ENCODE measurements around the gene HTD2. TPM values are rescaled to one million over a fixed set of nuclear protein-coding genes. Genes with fewer than 3 reads are reported as not detected.

Gene HTD2
- polyA plus RNA-seq, 1 of the 3 experiments (the other 2 are of a cell fraction): 3.0 TPM

GRCh38 chr3:58358092-58358491, 51.8 kb downstream of the HTD2 start:
- peaks cover 0 to 3% of the 10 kb centered on the region in 2 experiments; a peak in 1 of 4 replicates for H3K4me1 ChIP-seq (ENCODE audit: control insufficient read depth in 1 of 2, insufficient read depth in 2 of 2, low read depth in 1 of 2, low read length in 1 of 2)
- H3K27me3 ChIP-seq (ENCODE audit: insufficient read depth): no peaks in the 10 kb centered on the region
- H4K20me1 ChIP-seq (ENCODE audit: insufficient read depth): no peaks in the 10 kb centered on the region
- no peaks in the 10 kb centered on the region for H3K9me2 ChIP-seq
- no peaks in the 10 kb centered on the region for H3K9me3 ChIP-seq
- no peak overlapping the region for H2AFZ ChIP-seq (ENCODE audit: low read depth)
- DNase-seq: no peak
- no peaks in the 10 kb centered on the region for H3K36me3 ChIP-seq (replicated peaks in 1 of 2; ENCODE audit: control insufficient read depth in 1 of 2, insufficient read depth in 2 of 2, low read length in 1 of 2)
- H3K27ac ChIP-seq (ENCODE audit: low read depth in 2 of 2, low read length in 1 of 2): no peak overlapping the region
- WGBS (ENCODE audit: low lambda C conversion rate): 97% methylated on average over 3 of the region's 3 CpGs
- POLR2A ChIA-PET: no interaction called here
- CTCF ChIA-PET: interaction anchor here (1.0 kb wide), 1 partner anchor 24 kb away, joined by 4 read pairs; no protein-coding TSS in a partner anchor
- H3K79me2 ChIP-seq (ENCODE audit: insufficient read depth): no peaks in the 10 kb centered on the region
- no peak overlapping the region for H3K9ac ChIP-seq
- no peak for TF ChIP-seq NRF1 (IDR thresholded peaks at IDR 0.05; ENCODE audit: low read depth, low read length)
- TF ChIP-seq JUND (IDR thresholded peaks at IDR 0.05): no peak
- TF ChIP-seq FOXM1 (IDR thresholded peaks at IDR 0.05; ENCODE audit: low read depth): no peak
- no peak for TF ChIP-seq MXI1 (IDR thresholded peaks at IDR 0.05; ENCODE audit: low read depth, low read length)
- TF ChIP-seq RAD21 (IDR thresholded peaks at IDR 0.05; ENCODE audit: low read length): no peak
- TF ChIP-seq, protein P1, sequence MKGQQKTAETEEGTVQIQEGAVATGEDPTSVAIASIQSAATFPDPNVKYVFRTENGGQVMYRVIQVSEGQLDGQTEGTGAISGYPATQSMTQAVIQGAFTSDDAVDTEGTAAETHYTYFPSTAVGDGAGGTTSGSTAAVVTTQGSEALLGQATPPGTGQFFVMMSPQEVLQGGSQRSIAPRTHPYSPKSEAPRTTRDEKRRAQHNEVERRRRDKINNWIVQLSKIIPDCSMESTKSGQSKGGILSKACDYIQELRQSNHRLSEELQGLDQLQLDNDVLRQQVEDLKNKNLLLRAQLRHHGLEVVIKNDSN (IDR thresholded peaks at IDR 0.05; ENCODE audit: borderline replicate concordance, low read depth): no peak
- TF ChIP-seq CHD2 (IDR thresholded peaks at IDR 0.05; ENCODE audit: low read length, partially characterized antibody): no peak
- no peak overlapping the region for H3K4me3 ChIP-seq (ENCODE audit: low read depth in 2 of 2, low read length in 1 of 2)
- peaks cover 7% of the 10 kb centered on the region for H3F3A ChIP-seq (replicated peaks; ENCODE audit: insufficient read depth)
- H3K4me2 ChIP-seq: no peak overlapping the region

DNA sequence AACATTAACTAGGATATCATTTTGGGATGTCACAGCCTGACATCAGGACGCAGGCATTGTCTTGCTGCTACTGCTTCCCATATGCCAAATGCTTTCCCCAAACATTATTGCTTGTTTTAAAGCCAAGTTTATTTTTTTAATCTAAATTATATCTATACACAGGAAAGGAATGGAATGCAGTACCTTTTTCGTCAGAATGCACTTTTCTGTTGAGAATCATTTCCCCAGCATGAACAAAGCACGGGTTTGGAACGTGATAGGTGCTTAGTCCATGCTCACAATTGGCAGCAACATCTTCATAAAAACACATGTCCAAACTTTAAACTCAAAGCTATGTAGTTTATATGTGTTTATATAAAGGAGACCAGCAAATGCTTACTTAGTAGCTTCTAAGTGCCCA, 52.5 kb downstream of the HTD2 start:
- ChIA-PET CTCF (interaction anchor here (0.6 to 1.4 kb wide), 2 partner anchors 8 to 52 kb away, joined by 3 to 6 read pairs; partner anchors contain the start of genes HTD2 and RPP14), POLR2A (no interaction called here)
- peaks cover 0 to 3% of the 10 kb centered on the region in 2 experiments; a peak in 1 of 4 replicates for H3K4me1 ChIP-seq (ENCODE audit: control insufficient read depth in 1 of 2, insufficient read depth in 2 of 2, low read depth in 1 of 2, low read length in 1 of 2)
- TF ChIP-seq FOXJ3 (CRISPR knock-in tag; IDR thresholded peaks at IDR 0.05) (no peak), SIN3A (IDR thresholded peaks at IDR 0.05; ENCODE audit: borderline replicate concordance, low read depth, low read length) (no peak), REST (IDR thresholded peaks at IDR 0.05; ENCODE audit: low read depth, low read length) (no peak), EP300 (IDR thresholded peaks at IDR 0.05; ENCODE audit: borderline replicate concordance in 1 of 2, low read depth in 1 of 2, low read length in 1 of 2) (no peak), PBX3 (IDR thresholded peaks at IDR 0.05) (no peak), NRF1 (IDR thresholded peaks at IDR 0.05; ENCODE audit: low read depth, low read length) (no peak), GATA2 (CRISPR knock-in tag; IDR thresholded peaks at IDR 0.05) (no peak), FOXM1 (IDR thresholded peaks at IDR 0.05; ENCODE audit: low read depth) (no peak), SMC3 (IDR thresholded peaks at IDR 0.05; ENCODE audit: low read depth, low read length) (no peak), POLR2AphosphoS5 (IDR thresholded peaks at IDR 0.05; ENCODE audit: low read depth, low read length) (no peak), TCF12 (IDR thresholded peaks at IDR 0.05) (no peak)
- TF ChIP-seq, protein P2, sequence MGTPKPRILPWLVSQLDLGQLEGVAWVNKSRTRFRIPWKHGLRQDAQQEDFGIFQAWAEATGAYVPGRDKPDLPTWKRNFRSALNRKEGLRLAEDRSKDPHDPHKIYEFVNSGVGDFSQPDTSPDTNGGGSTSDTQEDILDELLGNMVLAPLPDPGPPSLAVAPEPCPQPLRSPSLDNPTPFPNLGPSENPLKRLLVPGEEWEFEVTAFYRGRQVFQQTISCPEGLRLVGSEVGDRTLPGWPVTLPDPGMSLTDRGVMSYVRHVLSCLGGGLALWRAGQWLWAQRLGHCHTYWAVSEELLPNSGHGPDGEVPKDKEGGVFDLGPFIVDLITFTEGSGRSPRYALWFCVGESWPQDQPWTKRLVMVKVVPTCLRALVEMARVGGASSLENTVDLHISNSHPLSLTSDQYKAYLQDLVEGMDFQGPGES (IDR thresholded peaks at IDR 0.05; ENCODE audit: low read depth, low read length): no peak
- H3K27ac ChIP-seq (ENCODE audit: low read depth in 2 of 2, low read length in 1 of 2): no peak overlapping the region
- H3K4me3 ChIP-seq (ENCODE audit: low read depth in 2 of 2, low read length in 1 of 2): no peak overlapping the region
- no peaks in the 10 kb centered on the region for H3K27me3 ChIP-seq (ENCODE audit: insufficient read depth)
- H3K9me3 ChIP-seq: no peaks in the 10 kb centered on the region
- no peak overlapping the region for H2AFZ ChIP-seq (ENCODE audit: low read depth)
- H3K9ac ChIP-seq: no peak overlapping the region
- H3K79me2 ChIP-seq (ENCODE audit: insufficient read depth): no peaks in the 10 kb centered on the region
- H3K4me2 ChIP-seq: no peak overlapping the region
- no peaks in the 10 kb centered on the region for H3K9me2 ChIP-seq
- H3F3A ChIP-seq (replicated peaks; ENCODE audit: insufficient read depth): peaks cover 7% of the 10 kb centered on the region
- 83% methylated on average over 4 of the region's 4 CpGs for WGBS (ENCODE audit: low lambda C conversion rate)
- H3K36me3 ChIP-seq (replicated peaks in 1 of 2; ENCODE audit: control insufficient read depth in 1 of 2, insufficient read depth in 2 of 2, low read length in 1 of 2): no peaks in the 10 kb centered on the region
- no peaks in the 10 kb centered on the region for H4K20me1 ChIP-seq (ENCODE audit: insufficient read depth)
- DNase-seq: no peak
